H1 (cell line): ENCODE results near the gene SCNN1G. TPM values are rescaled to one million over a fixed set of nuclear protein-coding genes. Genes with fewer than 3 reads are reported as not detected.
"Not testable (repeated sequence)": the region's sequence is repeated elsewhere in the genome, so short reads cannot be mapped to it uniquely, and the experiment has no call there.

ENCODE experiments used
- CTCF ChIA-PET: fragments of 300-600 bp; sonication (Branson Sonifier 250); formaldehyde crosslinking; loops from one replicate; lab custom pipeline; 2021; ENCODE audit not compliant: partially characterized antibody; lab: Charles Lee
- POLR2A ChIA-PET: fragments of 300-600 bp; sonication (Branson Sonifier 250); formaldehyde crosslinking; loops from one replicate; lab custom pipeline; 2021; ENCODE audit warnings: inconsistent platforms; ENCODE audit not compliant: partially characterized antibody; lab: Charles Lee
- DNase-seq, 2 experiments: peaks; one replicate each; pipeline versions ENCODE4 v3.0.0 to v3.0.0-alpha.2; 2010 to 2022; ENCODE audit warnings: low spot score in 2 of 2, low read depth in 1 of 2, mixed read lengths in 1 of 2
- FAIRE-seq: peaks from 2 replicates; lab custom pipeline; 2011; peaks lifted over from hg19 to GRCh38; lab: Jason Lieb, UNC
- H2AFZ ChIP-seq: 2 replicates; pipeline ENCODE4 v1.8.1; 2012; ENCODE audit warnings: low read length, inconsistent platforms
- H2AK5ac ChIP-seq: 2 replicates; pipeline ENCODE4 v1.6.1; 2013; ENCODE audit warnings: low read depth, low read length
- H2BK120ac ChIP-seq: replicated peaks from 2 replicates; pipeline ENCODE3; 2013; ENCODE audit warnings: low read depth, low read length, inconsistent platforms
- H2BK12ac ChIP-seq: 2 replicates; pipeline ENCODE4 v1.6.1; 2013; ENCODE audit warnings: low read depth, low read length
- H2BK15ac ChIP-seq: 2 replicates; pipeline ENCODE4 v1.6.1; 2013; ENCODE audit warnings: low read length
- H2BK20ac ChIP-seq: 2 replicates; pipeline ENCODE4 v1.6.1; 2013; ENCODE audit warnings: low read length
- H2BK5ac ChIP-seq: 2 replicates; pipeline ENCODE4 v1.6.1; 2013; ENCODE audit warnings: low read depth, low read length
- H3K14ac ChIP-seq: 2 replicates; pipeline ENCODE4 v1.6.1; 2013; ENCODE audit warnings: inconsistent platforms; ENCODE audit not compliant: insufficient read length
- H3K18ac ChIP-seq: 2 replicates; pipeline ENCODE4 v1.6.1; 2013; ENCODE audit warnings: low read length; ENCODE audit errors: extremely low read depth
- H3K23ac ChIP-seq: 2 replicates; pipeline ENCODE4 v1.6.1; 2013; ENCODE audit warnings: inconsistent platforms; ENCODE audit not compliant: insufficient read length
- H3K23me2 ChIP-seq: 2 replicates; pipeline ENCODE4 v1.6.1; 2013; ENCODE audit warnings: low read depth, low read length
- H3K27ac ChIP-seq: 2 replicates; pipeline ENCODE4 v1.6.1; 2011; ENCODE audit warnings: low read depth, low read length, inconsistent platforms
- H3K27me3 ChIP-seq, 4 experiments: replicated peaks in 1 of 4; 1 replicate in 1 of 4; 2 replicates in 3 of 4; pipeline versions ENCODE4 v1.6.1 to v1.8.1; 2011 to 2013; ENCODE audit warnings: low read length in 3 of 4, mild to moderate bottlenecking in 3 of 4, inconsistent platforms in 2 of 4, mixed read lengths in 2 of 4, moderate library complexity in 1 of 4; ENCODE audit not compliant: control insufficient read depth in 3 of 4, insufficient read depth in 3 of 4; ENCODE audit errors: extremely low read depth in 1 of 4
- H3K36me3 ChIP-seq, 4 experiments: 2 replicates each; pipeline versions ENCODE4 v1.6.1 to v1.8.1; 2011 to 2013; ENCODE audit warnings: mild to moderate bottlenecking in 4 of 4, low read length in 3 of 4, moderate library complexity in 2 of 4, control low read depth in 1 of 4, inconsistent platforms in 1 of 4; ENCODE audit not compliant: insufficient read depth in 4 of 4, control insufficient read depth in 2 of 4
- H3K4ac ChIP-seq: replicated peaks from 2 replicates; pipeline ENCODE3; 2013; ENCODE audit warnings: low read length, low read depth, mixed read lengths, inconsistent platforms; ENCODE audit not compliant: insufficient read length
- H3K4me1 ChIP-seq, 4 experiments: replicated peaks in 1 of 4; 1 replicate in 1 of 4; 2 replicates in 3 of 4; pipeline versions ENCODE4 v1.6.1 to v1.8.1; 2011 to 2013; ENCODE audit warnings: low read length in 3 of 4, inconsistent platforms in 2 of 4, mixed read lengths in 1 of 4; ENCODE audit not compliant: insufficient read depth in 4 of 4, control insufficient read depth in 3 of 4
- H3K4me2 ChIP-seq, 2 experiments: 2 replicates each; pipeline versions ENCODE4 v1.6.1 to v1.8.1; 2011 to 2013; ENCODE audit warnings: low read depth in 2 of 2, low read length in 2 of 2, control low read depth in 1 of 2, inconsistent platforms in 1 of 2, mild to moderate bottlenecking in 1 of 2; ENCODE audit not compliant: insufficient read depth in 1 of 2
- H3K4me3 ChIP-seq, 4 experiments: fragments of 200-600, 300-600 bp in 1 of 4; sonication (generic), shearing (Covaris generic), sonication (Bioruptor Twin) in 1 of 4; 2 replicates each; pipeline versions ENCODE4 v1.5.1 to v1.8.1; 2011 to 2016; ENCODE audit warnings: low read length in 4 of 4, low read depth in 3 of 4, control low read depth in 2 of 4, inconsistent platforms in 2 of 4, mild to moderate bottlenecking in 2 of 4, mixed read lengths in 1 of 4, moderate library complexity in 1 of 4; ENCODE audit not compliant: insufficient read depth in 2 of 4; ENCODE audit errors: extremely low read depth in 1 of 4
- H3K56ac ChIP-seq: replicated peaks from 2 replicates; pipeline ENCODE3; 2013; ENCODE audit warnings: low read depth, mild to moderate bottlenecking, mixed read lengths, low read length, inconsistent platforms; ENCODE audit not compliant: insufficient read length
- H3K79me1 ChIP-seq: 2 replicates; pipeline ENCODE4 v1.6.1; 2013; ENCODE audit warnings: low read depth, low read length, control low read depth
- H3K79me2 ChIP-seq, 2 experiments: 2 replicates each; pipeline versions ENCODE4 v1.6.1 to v1.8.1; 2012 to 2013; ENCODE audit warnings: low read length in 2 of 2, mild to moderate bottlenecking in 2 of 2, inconsistent platforms in 1 of 2; ENCODE audit not compliant: insufficient read depth in 2 of 2, control insufficient read depth in 1 of 2
- H3K9ac ChIP-seq, 4 experiments: replicated peaks in 1 of 4; 1 replicate in 1 of 4; 2 replicates in 3 of 4; pipeline versions ENCODE4 v1.6.1 to v1.8.1; 2011 to 2013; ENCODE audit warnings: low read depth in 3 of 4, low read length in 3 of 4, control low read depth in 2 of 4, mild to moderate bottlenecking in 2 of 4, moderate library complexity in 2 of 4, inconsistent platforms in 1 of 4; ENCODE audit errors: extremely low read depth in 1 of 4
- H3K9me3 ChIP-seq, 2 experiments: 2 replicates each; pipeline versions ENCODE4 v1.6.1 to v1.8.1; 2012 to 2013; ENCODE audit warnings: mild to moderate bottlenecking in 2 of 2, moderate library complexity in 2 of 2, control low read depth in 1 of 2, inconsistent platforms in 1 of 2, low read depth in 1 of 2, low read length in 1 of 2, mixed read lengths in 1 of 2; ENCODE audit not compliant: insufficient read depth in 2 of 2
- H4K20me1 ChIP-seq, 2 experiments: replicated peaks in 1 of 2; 2 replicates each; pipeline versions ENCODE3 to v1.8.1; 2011 to 2013; ENCODE audit warnings: inconsistent platforms in 2 of 2, low read length in 2 of 2, mild to moderate bottlenecking in 1 of 2; ENCODE audit not compliant: insufficient read depth in 2 of 2, control insufficient read depth in 1 of 2
- H4K5ac ChIP-seq: 2 replicates; pipeline ENCODE4 v1.6.1; 2013; ENCODE audit warnings: low read length, low read depth, mixed read lengths, inconsistent platforms; ENCODE audit not compliant: insufficient read length
- H4K8ac ChIP-seq: 2 replicates; pipeline ENCODE4 v1.8.0; 2013; ENCODE audit warnings: mild to moderate bottlenecking, moderate library complexity, low read length, inconsistent platforms; ENCODE audit not compliant: insufficient read depth; ENCODE audit errors: extremely low read depth
- H4K91ac ChIP-seq: replicated peaks from 2 replicates; pipeline ENCODE3; 2013; ENCODE audit warnings: low read length, mixed read lengths, inconsistent platforms; ENCODE audit not compliant: insufficient read length
- WGBS, 2 experiments: shearing (Covaris generic) in 1 of 2; methylation state at CpG; one replicate each; pipeline versions ENCODE4 v1.1.6 to v1.1.7; 2013 to 2015; ENCODE audit warnings: low lambda C conversion rate in 2 of 2, mixed read lengths in 2 of 2, inconsistent platforms in 1 of 2, low coverage in 1 of 2, missing lambda C conversion rate in 1 of 2; ENCODE audit not compliant: insufficient replicate concordance in 2 of 2, insufficient coverage in 1 of 2, insufficient read length in 1 of 2; ENCODE audit errors: extremely low coverage in 1 of 2, missing lambda C conversion rate in 1 of 2; 5-methylcytosine and 5-hydroxymethylcytosine counted together
- polyA plus RNA-seq, 7 experiments: library from polyadenylated mRNA; depleted of rRNA in 3 of 7; stranded (reverse) in 5 of 7; unstranded in 2 of 7; fragments of >200 nt in 5 of 7; fragments of 200-250 nt in 2 of 7; gene quantifications; 1 replicate in 5 of 7; 2 replicates in 1 of 7; 4 replicates in 1 of 7; pipeline versions ENCODE4 v1.2.1 to v1.2.3, GENCODE V29; 2011 to 2013; ENCODE audit warnings: missing spikeins in 2 of 7, mixed read lengths in 2 of 7
- total RNA-seq: library from RNA; stranded (reverse); fragmentation: NEBNext Ultra II Directional; extraction: Animal tissue kit (Norgen Biotek cat#: 25700); gene quantifications from 2 replicates; pipeline ENCODE4 v1.2.1, GENCODE V29; 2021

SCNN1G gene
- total and polyA plus RNA-seq, 2 of the 8 experiments (the other 6 are each of a cell fraction or from before 2014, with no cell fraction given): 0.73 to 1.1 TPM

GRCh38 chr16:23253650-23254049 lies 71.1 kb downstream of the SCNN1G start:
- H3K27ac ChIP-seq, H3K4ac ChIP-seq, H3K36me3 ChIP-seq, H3K4me1 ChIP-seq, H2BK5ac ChIP-seq, H3K79me1 ChIP-seq, H3K79me2 ChIP-seq, H3K4me2 ChIP-seq, H4K91ac ChIP-seq, H2BK12ac ChIP-seq, H3K56ac ChIP-seq, H3K23me2 ChIP-seq, POLR2A ChIA-PET, H3K18ac ChIP-seq, H4K5ac ChIP-seq, H4K8ac ChIP-seq, H4K20me1 ChIP-seq, H2BK120ac ChIP-seq, H3K23ac ChIP-seq, H2AFZ ChIP-seq, H3K9me3 ChIP-seq, FAIRE-seq, DNase-seq, H3K4me3 ChIP-seq, H2BK15ac ChIP-seq, H3K14ac ChIP-seq, H3K9ac ChIP-seq, H3K27me3 ChIP-seq, H2AK5ac ChIP-seq, H2BK20ac ChIP-seq: not testable (repeated sequence)
- CTCF ChIA-PET: interaction anchor here (0.6 to 1.1 kb wide), 2 partner anchors 9 to 191 kb away, joined by 3 to 5 read pairs; no protein-coding TSS in a partner anchor
- WGBS, 2 experiments: 90% methylated on average over 1 of the region's 1 CpG; no CpG with 5 or more reads in 1 of the 2 experiments
